GM04504 (cell line): ENCODE data around the gene DAP.
"Not testable (repeated sequence)": the region's sequence is repeated elsewhere in the genome, so short reads cannot be mapped to it uniquely, and the experiment has no call there.

Experiments
- DNase-seq: peaks from one replicate; pipeline ENCODE4 v3.0.0-alpha.2; 2012; ENCODE audit warnings: low read depth

The DAP gene

GRCh38 chr5:10631316-10631996 lies 129.6 kb downstream of the DAP start:
- DNase-seq: no peak

DNA sequence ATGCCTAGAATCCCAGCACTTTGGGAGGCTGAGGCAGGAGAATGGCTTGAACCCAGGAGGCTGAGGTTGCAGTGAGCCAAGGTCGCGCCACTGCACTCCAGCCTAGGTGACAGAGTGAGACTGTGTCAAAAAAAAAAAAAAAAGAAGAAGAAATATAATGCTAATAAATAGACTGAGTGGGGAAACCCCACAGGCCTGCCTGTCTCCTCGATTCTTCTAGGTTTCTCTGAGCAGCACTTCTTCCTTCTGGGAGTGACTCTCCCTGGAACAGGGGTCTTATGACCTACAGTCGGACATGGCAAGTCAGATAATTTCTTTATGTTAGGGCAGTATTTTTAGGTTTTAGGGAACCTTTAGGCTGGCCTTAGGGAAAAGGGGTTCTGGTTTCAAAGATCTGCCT lies 130.3 kb downstream of the DAP start:
- not testable (repeated sequence) for DNase-seq

DNA sequence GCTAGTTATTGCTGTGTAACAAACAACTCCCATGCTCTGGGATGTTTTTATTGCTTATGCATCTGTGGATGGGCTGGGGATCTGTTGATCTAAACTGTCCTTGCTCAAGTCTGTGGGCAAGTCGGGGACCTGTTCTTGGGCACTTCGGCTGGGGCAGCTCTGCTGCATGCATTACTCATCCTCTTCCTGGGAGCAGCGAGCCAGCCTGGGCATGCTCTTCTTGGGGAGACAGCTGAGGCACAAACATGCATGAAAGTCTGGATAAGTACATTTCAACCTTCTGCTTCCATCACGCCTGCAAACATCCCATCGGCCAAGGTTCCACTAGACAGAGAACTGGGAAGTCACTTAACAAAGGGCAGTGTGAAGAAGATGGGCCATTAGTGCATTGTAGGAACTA lies 130.9 kb downstream of the DAP start:
- DNase-seq: no peak

GRCh38 chr5:10629682-10630081 lies 131.4 kb downstream of the DAP start:
- DNase-seq: no peak
